Stimulated activated naive CD4-positive, alpha-beta T cell (primary cell): ENCODE data around the gene SLAMF1.
"Not testable (repeated sequence)": the region's sequence is repeated elsewhere in the genome, so short reads cannot be mapped to it uniquely, and the experiment has no call there.

Experiments used
- DNase-seq, 6 experiments: peaks; one replicate each; lab custom pipeline; 2025; lab: John Stamatoyannopoulos, UW

Gene SLAMF1

DNA sequence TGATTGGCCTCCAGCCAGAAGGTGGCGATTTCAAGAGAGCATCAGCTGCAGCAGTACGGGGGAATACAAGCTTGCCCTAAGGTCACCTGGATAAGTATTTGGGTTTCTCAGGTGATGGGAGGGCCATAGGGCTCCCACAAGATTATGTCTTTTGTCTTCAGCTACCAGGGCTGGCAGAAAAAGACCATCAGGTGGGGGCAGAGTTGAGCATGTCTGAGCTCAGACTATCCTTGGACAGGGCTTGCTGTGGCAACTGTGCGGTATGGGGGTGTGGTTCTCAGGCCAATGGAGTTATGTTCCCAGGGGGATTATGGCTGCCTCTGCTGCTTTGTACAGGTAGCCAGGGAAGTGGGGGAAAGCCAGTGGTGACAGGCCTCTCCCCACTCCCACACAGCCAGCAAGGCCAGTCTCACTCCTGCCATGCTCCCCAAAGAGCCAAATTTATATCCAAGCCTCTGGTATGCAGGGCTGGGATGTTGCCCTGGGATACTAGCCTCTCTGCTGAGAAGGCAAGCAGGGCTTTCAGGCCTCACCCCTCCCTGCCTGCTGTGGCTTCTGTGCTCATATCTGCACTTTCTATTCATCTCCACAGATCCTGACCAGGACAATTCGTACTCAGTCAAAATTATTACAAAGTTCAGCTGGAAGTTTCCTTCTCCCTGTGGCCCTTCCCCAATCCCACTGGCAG is 40.9 kb downstream of the SLAMF1 start:
- no peak for DNase-seq

- no peak for DNase-seq
Observed at GRCh38 chr1:160605205-160605604, 41.6 kb downstream of the SLAMF1 start.

GRCh38 chr1:160597705-160598104 is 49.1 kb downstream of the SLAMF1 start:
- no peak for DNase-seq

DNA sequence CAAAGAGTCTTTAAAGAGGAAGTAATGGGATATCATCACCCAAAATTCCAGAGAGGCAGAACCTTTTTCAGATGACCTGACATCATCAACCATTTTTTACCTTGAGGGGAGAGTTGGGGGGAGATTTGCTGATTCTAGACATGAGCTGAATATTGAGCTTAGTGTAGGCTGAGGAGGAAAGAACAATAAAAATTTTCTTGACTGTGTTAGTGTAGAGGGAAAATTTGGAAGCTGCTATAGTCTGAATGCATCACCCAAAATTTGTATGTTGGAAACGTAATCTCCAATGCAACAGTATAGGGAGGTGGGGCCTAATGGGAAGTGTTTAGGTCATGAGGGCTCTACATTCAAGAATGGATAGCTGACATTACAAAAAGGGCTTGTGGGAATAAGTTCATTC is 49.8 kb downstream of the SLAMF1 start:
- no peak for DNase-seq

- DNase-seq = no peak
Observed at GRCh38 chr1:160590488-160590887, 56.4 kb downstream of the SLAMF1 start.

DNA sequence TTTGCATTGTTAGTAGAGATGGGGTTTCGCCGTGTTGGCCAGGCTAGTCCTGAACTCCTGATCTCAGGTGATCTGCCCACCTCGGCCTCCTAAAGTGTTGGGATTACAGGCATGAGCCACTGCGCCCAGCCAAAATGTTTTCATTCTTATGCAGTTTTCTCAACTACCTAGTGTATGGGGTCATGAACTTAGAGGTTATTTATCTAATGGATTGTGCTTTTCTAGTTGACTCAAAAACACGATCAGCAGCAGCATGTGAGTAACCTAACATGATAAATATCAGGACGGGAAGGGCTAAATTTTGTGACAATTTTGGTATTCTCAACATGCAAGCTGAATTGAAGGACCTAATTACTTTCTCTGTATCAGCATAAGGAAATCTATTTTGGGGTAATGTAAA is 58.4 kb downstream of the SLAMF1 start:
- no peak for DNase-seq

GRCh38 chr1:160584784-160585183 is 62.1 kb downstream of the SLAMF1 start:
- no peak for DNase-seq

DNA sequence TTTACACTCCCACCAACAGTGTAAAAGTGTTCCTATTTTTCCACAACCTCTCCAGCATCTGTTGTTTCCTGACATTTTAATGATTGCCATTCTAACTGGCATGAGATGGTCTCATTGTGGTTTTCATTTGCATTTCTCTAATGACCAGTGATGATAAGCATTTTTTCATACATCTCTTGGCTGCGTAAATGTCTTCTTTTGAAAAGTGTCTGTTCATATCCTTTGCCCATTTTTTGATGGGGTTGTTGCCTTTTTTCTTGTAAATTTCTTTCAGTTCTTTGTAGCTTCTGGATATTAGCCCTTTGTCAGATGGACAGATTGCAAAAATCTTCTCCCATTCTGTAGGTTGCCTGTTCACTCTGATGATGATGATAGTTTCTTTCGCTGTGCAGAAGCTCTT is 63.9 kb downstream of the SLAMF1 start:
- not testable (repeated sequence) for DNase-seq

DNA sequence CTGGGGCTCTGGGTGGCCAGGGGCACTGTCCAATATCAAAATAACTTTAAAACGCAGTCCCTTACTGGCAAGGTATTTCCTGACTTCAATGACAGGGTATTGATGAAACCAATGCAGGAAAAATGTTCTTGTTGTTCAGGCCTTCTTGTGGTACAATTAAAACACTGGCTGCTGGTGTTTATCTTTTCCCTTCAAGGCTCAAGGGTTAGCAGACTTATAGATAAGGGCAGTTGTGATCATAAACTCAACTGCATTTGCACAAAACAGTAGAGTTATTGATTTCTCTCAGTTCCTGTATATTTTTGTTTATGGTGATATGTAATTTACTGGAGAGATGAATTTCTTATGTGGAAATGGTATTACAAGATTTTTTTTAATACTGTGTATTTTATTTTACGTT is 64.9 kb downstream of the SLAMF1 start:
- no peak for DNase-seq

DNA sequence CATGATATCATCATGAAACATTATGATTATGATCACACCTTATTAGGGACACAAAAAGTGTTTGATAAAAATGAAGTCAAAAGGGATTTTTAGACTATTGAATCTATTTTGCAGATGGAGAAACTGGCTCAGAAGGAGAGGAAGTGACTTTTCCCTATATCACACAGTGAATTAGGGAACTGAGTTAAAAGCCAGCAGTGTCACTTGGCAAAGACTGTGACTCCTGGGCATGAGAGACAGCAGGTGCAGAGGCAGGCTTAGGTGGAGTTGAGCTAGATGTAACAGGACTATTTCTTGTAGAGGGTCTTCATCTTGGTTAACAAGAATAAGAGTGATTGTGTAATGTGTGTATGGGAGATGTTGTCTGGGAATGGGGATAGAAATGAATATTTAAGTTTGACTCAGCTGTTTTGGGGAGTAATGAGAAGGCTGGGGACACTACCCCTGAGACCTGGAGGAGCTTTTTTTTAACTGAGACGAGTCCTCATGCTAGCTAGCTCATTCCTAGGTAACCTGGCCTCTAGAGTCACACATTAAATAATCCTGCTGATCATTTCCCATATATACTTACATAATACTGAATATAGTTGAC is 66.5 kb downstream of the SLAMF1 start:
- DNase-seq = no peak

GRCh38 chr1:160579216-160579701 is 67.6 kb downstream of the SLAMF1 start, which contains the start of gene CD84:
Gene CD84, minus strand, starts transcription at chr1:160579496. Its CDS starts 59 bp downstream, at chr1:160579437.
- DNase-seq = peak in 3 of 6 experiments; percentile 23 to 55 (median 35)

DNA sequence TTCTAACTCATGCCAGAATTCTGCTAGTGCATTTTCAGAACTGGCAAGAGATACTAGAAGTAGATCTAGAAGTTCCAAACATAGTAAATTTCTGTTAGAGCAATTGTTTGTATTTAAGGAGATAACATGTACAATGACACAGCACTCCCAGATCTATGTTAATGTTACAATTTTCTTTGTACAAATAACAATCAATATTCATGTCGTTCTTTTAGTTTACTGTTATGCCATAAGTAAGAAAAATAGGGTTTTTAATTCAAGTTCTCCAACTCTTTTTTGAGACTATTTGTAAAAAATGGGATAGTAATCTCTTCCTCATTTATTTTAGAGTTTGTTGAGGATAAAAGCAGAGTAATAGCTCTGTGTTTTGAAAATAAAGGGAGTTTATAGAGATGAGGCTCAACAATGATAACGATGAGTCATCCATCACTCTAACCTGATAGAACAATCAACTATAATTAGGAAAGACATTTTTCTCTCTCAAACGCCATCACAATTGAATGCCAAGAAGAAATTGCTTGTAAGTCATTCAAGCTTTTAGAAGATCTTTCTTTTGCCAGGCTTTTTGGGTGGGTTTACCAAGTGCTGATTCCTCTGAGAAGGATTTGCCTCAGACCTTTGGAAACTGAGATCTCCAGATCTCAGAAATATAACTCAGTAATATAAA is 68.2 kb downstream of the SLAMF1 start:
- no peak for DNase-seq

DNA sequence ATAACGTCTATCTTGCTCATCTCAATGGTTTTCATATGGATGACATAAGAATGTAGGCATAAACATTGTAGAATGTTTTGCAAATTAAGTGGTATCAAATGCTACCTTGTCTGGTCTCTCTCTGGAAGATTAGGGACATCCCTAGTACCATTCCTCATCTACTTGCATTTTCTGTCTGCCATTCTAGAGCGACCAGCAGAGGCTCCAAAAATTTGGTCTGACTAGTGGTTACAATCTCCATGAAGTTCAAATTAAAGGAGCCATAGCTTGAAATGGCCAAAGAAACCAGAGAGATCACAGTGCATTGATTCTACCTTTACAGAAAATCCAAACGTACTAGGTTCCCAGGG is 68.7 kb downstream of the SLAMF1 start:
- DNase-seq = no peak

DNA sequence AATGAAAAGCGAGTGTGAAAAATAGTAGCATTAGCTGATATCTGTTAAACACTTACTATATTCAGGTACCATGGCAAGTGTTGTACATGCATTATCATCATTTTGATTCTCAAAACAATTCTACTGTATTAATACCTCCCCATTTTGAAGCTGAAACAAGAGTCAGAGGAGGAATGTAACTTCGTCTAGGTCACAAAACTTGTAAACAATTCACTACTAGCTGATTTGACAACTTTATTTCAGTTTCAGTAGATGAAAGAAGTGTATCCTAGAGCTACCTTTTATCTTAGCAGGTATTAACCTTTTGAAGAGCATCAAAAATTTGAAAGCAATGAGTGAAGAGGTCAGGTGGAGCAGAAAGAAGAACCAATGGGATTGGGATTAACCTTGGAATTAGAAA is 69.2 kb downstream of the SLAMF1 start:
- DNase-seq = no peak

GRCh38 chr1:160576884-160577283 is 70.0 kb downstream of the SLAMF1 start:
- no peak for DNase-seq

DNA sequence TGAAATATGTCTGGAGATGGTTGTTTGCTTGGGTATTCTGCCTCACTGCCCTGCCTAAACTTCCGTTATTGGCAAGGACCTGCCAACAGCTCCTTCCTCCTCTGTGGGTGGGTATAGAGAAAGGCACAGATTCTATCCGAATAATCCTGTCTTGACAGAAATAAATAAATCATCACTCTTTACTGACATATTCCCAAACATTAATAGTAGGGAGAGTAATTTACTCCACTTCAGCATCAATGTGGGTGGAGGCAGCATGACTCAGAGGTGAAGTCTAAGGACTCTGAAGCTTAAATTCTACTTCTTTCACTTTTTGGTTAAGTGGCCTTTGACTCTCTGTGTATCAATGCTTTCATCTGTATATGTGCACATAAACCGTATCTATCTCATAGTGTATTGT is 70.5 kb downstream of the SLAMF1 start:
- no peak for DNase-seq

GRCh38 chr1:160575112-160575664 is 71.7 kb downstream of the SLAMF1 start:
- no peak for DNase-seq

DNA sequence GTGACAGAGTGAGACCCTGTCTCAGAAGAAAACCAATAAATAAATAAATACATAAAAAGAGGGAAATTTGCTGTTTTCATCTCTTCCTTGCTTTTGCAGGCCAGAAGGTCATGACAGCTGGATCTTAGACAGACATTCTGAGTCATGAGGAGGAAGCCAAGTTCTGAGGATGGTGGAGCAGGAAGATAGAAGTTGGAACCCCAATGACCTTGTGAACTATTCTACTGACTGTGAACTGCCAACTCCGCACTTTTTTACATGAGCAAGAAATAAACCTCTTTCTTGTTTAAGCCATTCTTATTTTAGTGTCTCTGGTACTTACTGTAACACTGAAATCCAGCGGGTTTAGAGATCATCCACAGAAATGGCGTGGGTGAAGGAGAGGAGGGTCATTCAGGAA is 76.0 kb downstream of the SLAMF1 start:
- no peak for DNase-seq

DNA sequence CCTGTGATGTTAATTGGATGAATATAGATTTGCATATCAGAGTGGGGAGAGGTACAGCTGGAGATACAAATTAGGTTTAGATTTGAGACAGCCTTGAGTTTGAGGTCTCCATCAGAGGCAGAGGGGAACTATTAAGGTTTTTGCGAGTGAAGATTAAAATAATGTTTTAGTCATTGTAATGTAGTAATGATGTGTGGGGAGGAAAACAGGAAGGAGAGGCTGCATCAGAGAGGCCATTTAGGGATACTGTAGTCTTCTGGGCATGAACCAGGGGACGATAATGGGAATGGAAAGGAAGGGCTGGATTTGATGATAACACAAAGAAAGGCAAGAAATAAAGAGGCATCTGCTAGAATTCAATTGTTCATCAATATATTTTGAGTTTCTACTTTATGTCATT is 77.0 kb downstream of the SLAMF1 start:
- no peak for DNase-seq

- peak; percentile 20 to 56 (median 36) for DNase-seq
Observed at GRCh38 chr1:160567858-160568682, 78.8 kb downstream of the SLAMF1 start.

GRCh38 chr1:160567341-160567740 is 79.5 kb downstream of the SLAMF1 start:
- DNase-seq = no peak

DNA sequence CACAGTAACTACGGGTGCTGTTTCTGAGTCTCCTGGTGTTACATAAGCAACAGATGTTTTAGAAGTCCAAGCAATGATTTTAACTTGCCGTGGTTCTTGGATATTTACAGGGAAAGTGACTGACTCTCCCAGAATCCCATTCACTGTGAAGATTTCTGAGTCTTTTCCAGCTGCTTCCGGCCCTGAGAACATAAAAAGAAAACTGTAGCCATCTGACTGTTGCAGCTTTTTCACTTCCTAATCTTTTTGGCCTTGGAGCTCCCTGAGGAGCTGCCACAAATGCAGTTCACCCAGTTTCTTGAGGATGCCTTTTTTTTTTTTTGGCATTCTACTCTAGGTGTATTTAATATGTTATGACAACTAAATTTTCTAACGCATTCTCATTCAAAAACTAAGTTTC is 81.3 kb downstream of the SLAMF1 start:
- no peak for DNase-seq
